Stimulated activated CD4-positive, alpha-beta T cell treated with anti-CD3 and anti-CD28 coated beads, Interleukin-15, amount 100 ng/mL, for 48 hours (primary cell): ENCODE measurements around the gene ARL5C.
"Not testable (repeated sequence)": the region's sequence is repeated elsewhere in the genome, so short reads cannot be mapped to it uniquely, and the experiment has no call there.

Source experiments
- DNase-seq, 2 donors: peaks; one replicate each; pipeline ENCODE4 v3.0.0-alpha.2; 2020; ENCODE audit warnings: low read depth in 2 of 2

Gene ARL5C

DNA sequence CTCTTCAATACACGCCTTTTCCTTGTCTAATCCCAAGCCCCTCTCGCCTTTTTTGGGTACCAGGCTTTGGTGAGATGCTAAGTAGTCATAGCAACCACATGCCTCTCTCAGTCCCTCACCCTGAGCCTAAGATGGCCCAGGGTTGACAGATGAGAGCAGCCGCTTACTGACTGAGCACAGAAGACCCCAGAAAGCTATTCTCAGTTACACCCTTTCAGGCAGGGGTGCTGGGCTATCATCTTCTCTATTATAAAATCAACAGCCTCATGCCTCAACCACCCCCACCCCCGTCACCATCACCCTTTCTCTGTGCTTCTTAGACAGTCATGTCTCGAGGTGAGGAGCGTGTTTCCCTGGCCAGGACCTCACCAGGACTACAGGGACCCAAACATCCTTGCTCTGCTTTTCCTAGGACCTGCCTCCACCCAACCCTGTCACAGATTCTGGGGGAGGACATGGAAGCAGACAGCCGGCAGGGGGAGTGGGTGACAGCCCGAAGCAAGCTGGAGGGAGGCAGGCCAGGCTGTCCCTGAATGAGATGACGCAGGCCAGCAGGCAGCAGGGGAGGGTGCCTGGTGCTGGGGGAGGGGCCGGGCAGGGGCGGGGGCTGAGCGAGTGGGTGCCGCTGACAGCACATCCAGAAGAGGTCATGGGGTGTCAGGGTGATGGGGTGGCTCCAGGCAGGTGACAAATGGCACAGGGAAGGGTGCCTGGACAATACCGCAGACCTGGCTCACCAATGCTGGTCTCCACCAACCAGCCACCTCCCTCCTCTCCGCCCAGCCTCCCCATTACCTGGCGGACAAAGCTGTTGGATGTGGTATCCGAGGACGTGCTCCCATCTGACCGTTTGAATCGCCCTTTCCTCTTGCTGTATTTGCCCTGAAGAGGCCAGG lies 28.4 kb upstream of the ARL5C start:
- DNase-seq, result no peak

GRCh38 chr17:39193346-39193745 lies 27.4 kb upstream of the ARL5C start:
- no peak for DNase-seq

GRCh38 chr17:39192901-39193300 lies 26.9 kb upstream of the ARL5C start:
- no peak for DNase-seq

DNA sequence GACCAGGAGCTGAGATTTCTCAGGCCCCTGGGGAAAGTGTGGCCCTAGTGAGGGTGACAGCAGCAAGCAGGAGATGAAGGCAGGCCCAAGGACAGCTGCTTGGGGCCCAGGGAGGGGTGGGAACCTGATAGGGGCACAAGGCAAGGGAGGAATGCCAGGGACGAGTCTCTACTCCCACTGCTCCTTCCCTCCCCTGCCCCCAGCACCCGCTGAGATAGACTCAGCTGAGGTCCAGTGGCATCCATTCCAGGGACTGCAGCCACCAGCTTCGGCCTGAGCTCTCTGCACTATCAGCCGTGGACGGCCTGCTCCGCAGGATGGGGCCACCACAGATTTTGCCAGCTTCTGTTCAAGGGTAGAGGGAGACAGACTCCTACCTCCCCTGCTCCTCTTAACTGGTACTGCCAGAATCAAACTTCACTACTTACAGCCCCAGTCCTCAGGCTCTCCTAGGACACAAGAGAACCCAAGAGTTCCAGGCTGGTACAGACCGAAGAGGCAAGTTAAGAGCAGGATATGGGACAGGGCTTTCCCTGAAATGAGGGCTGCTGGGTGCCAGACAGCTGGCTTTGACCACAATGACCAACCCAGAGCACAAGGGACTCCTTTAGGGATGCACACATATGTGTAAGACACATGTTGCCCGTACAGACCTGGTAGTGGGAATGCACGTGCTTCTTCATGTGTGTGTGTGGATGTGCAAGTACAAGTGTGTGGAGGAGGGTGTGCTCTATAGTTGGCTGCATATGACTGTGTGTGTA lies 26.0 kb upstream of the ARL5C start:
- no peak for DNase-seq

DNA sequence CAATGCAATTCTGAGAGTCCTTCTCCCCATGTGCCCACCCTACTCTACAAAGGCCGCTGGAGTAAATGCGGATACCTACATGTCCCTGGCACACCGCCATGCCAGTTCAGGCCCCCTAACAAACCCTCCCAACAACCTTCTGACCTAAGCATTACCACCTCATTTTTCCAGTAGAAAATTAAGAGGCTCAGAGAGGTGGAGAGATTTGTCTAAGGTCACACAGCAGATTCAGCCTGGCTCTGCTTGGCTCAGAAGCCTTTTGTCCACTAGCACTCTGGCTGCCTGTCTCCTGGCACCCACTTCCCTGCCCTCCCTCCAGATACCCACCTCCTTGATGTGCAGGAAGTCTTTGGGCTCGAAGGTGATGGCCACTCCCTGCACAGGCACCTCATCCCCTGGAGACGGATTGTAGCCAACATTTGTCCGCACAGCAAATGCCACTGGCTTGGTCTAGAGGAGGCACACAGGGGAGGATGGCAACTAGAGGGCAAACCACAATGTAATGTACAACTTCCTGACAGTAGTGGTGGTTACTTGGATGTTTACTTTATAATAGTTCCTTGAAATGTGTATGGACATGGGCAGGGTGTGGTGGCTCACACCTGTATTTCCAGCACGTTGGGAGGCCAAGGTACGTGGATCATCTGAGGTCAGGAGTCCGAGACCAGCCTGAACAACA lies 21.3 kb upstream of the ARL5C start:
- DNase-seq, result no peak

- DNase-seq, result no peak
Measured at GRCh38 chr17:39186481-39187002, 20.6 kb upstream of the ARL5C start.

DNA sequence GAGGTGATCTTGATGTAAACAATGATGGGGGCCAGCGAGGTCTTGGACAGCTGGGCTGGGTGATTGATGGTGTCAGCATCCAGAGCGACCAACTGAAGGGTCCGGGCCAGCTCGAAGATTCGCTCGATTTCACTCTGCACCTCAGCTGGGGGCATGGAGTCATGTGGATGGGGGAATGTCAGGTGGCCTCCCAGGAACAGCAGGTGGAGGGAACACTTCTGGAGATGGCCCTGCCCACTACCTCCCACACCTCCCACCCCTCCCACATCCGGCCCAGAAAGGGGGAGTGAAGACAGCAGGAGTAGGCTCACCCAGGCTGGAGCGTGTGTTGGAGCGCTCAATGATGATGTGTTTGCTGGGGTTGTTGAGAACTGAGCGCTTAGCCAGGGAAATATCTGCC lies 17.8 kb upstream of the ARL5C start:
- DNase-seq, result no peak

DNA sequence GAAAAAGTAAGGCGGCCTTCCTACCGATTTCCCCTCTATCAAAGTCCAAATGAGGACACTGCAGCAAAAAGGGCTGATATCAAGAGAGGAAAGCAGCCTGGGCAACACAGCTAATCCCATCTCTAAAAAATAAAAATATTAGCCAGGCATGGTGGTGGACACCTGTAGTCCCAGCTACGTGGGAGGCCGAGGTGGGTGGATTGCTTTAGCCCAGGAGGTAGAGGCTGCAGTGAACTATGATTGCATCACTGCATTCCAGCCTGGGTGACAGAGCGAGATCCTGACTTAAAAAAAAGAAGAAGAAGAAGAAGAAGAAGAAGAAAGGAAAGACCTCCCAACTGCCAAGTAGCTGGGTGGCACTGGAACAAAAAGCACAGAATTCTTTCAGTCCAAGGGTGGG lies 17.1 kb upstream of the ARL5C start:
- no peak for DNase-seq

GRCh38 chr17:39181303-39181702 lies 15.3 kb upstream of the ARL5C start:
- no peak for DNase-seq

- no peak for DNase-seq
Measured at GRCh38 chr17:39178536-39178935, 12.6 kb upstream of the ARL5C start.

GRCh38 chr17:39177256-39177655 lies 11.3 kb upstream of the ARL5C start:
- no peak for DNase-seq

- DNase-seq, result no peak
Measured at GRCh38 chr17:39175695-39176093, 9.7 kb upstream of the ARL5C start.

DNA sequence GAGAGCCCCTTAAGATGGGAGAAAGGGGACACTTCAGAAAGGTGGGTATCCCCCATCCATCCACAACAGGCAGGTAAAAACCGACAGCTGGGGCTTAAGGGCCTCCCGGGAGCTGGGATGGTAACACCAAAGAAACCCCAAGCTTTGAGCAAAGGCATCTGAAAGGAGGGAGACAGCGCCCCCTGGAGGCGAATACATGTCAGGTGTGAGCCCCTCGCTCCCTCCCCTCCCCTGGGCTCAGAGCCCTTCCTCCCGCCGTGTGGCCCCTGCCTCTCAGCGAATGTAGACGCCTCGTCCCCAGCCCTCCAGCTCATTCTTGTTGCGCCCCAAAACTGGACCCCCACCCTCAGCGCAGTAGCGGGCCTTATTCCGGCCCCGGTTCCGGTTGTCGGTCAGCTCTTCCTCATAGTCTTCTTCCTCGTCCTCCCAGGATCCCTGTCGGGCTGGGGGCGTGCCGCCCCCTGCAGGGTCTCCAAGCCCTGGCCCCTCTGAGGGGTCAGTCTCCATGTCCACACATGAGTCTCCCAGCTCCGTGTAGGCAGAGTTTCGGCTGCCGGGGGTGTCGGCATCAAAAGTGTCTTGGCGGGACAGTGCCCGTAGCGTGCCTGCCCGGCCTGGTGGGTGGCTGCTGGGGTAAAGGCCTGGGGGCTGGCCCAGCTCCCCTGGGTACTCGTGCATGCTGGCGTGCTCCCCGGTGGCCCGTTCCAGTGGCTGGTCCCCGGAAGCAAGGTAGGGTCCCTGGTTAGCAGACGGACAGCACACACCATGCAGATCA lies 9.1 kb upstream of the ARL5C start:
- DNase-seq, result peak; percentile 60 to 63

DNA sequence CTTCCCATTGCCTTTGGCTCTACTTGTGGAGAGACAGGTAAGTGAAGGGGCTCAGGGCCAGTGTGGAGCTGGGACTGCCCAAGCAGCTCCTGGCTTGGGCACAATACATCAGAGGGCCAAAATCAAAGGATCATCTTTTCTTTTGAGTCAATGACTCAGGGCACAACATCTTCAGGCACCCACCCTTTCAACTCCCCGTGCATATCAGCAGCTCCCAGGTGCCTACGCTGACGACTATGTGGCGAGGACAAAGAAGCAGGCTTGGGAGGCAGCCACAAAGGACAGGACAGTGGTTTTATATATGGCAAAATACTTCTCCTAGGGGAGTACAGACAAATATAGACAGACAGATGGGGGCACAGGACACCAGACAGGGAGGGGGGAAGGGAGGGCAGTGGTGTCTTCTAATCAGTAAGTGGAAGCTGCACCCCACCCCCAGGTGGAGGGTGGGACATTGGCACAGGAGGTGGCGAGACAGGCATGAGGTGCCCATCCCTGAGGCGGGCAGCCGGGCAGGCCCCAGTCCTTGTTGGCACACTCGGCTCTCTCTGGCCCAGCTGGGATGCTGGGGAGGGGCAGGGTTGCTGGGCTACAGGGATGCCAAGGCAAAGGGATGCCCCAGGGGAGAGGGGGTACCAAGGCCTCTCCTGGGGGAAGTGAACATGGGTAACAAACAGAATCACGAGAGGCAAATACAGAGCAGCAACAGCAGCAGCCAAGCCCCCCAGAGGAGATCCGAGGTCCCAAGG lies 7.7 kb upstream of the ARL5C start:
- DNase-seq, result no peak

GRCh38 chr17:39173080-39173479 lies 7.1 kb upstream of the ARL5C start:
- DNase-seq, result no peak

- no peak for DNase-seq
Measured at GRCh38 chr17:39171933-39172332, 6.0 kb upstream of the ARL5C start.

GRCh38 chr17:39170558-39170957 lies 4.6 kb upstream of the ARL5C start:
- DNase-seq, result no peak

DNA sequence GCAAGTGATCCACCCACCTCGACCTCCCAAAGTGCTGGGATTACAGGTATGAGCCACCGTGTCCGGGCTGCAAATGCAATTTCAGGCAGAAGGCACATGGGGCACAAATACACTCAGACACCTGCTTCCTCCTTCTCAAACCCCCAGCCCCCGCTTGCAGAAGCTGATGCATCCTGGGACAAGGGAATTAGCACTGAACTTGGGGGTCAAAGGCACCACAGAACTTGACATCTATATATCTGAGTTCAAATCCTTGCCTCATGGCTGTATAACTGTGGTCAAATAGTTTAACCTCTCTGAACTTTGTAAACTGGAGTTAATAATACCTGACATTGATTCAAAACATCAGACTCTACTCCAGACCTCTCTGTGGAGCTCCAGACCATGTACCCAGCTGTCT lies 4.1 kb upstream of the ARL5C start:
- DNase-seq, result no peak

DNA sequence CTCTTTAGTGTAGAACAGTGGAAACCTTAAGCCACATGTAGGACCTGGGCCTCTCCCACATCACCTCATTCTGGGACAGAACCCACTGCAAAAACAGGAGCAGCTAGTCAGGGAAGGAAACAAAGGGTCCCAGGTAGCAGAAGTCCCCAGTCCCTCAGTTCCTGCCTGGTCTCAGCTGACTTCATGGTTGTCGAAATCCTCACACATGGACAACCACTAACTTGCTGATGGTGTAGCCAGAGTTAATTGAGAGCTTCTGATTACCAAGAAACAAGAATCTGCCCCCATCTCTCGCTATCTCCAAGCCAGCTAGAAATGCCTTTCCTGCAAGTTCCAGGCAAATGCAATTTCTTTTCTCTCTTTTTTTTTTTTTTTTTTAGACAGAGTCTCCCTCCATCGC lies 3.6 kb upstream of the ARL5C start:
- DNase-seq, result no peak

DNA sequence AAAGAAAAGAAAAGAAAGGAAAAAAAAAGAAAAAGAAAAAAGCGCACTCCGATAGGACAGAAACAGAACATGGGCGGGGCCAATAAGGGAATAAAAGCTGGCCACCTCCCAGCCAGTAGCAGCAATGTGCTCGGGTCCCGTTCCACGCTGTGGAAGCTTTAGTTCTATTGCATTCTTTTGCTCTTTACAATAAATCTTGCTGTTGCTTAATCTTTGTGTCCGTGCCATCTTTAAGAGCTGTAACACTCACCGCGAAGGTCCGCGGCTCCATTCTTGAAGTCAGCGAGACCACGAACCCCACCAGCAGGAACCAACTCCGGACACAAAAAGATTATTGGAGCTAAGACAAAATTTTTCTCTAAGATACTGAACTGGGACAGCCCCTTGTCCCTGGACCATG lies 3.1 kb upstream of the ARL5C start:
- DNase-seq, result no peak

DNA sequence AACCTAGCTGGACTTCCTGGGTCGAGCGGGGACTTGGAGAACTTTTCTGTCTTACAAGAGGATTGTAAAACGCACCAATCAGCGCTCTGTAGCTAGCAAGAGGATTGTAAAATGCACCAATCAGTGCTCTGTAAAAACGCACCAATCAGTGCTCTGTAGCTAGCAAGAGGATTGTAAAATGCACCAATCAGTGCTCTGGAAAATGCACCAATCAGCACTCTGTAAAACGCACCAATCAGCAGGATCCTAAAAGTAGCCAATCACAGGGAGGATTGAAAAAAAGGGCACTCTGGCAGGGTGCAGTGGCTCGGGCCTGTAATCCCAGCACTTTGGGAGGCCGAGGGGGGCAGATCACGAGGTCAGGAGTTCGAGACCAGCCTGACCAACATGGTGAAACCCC lies 2.5 kb upstream of the ARL5C start:
- not testable (repeated sequence) for DNase-seq
